Measurements from ENCODE around the gene LMNB1. TPM values are rescaled to one million over a fixed set of nuclear protein-coding genes. Genes with fewer than 3 reads are reported as not detected.

The LMNB1 gene
- total RNA-seq, 1 donor from 2014 or later, result 20.9 TPM

DNA sequence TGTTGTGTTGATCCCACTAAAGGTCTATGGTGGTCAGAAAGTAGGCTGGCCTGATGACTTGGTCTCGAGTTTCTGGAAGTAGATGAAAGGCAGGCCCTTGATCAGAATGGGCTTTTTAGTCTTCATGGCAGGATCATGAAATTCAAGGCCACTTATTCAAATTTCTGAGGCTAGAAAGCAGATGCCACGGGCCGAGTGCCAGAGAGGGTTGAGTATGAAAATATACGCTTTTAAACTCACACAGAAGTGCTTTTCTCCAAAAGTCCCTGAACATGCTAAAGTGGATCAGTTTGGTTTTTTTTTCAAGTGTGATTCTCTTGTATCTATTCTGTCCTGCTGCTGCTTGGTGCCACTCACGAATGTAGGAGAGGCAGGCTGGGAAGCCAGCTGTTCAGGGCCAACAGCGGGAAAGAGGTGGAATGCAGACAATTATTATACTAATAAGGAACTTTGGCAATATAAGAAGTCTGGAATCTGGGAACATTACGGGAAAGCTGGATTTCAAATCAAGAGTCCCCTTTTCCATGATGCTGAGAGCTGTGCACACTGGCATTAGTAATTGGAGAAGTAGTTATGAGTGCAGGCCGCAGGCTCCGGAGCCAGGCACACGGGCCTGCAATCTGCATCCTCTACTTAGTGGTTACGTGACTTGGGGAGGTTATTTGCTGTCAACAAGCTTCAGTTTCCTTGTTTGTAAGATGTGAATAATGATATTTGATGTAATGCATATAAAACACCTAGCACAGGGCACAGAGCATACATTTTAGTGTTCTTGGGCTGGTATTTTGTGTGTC is 95.8 kb downstream of the LMNB1 start:
- Histone ChIP-seq H3K9me3 (no peaks in the 10 kb centered on the region), H3K36me3 (no peaks in the 10 kb centered on the region), H3K4me3 (no peak overlapping the region), H3K4me1 (peaks cover 9% of the 10 kb centered on the region), H3K27ac (no peak overlapping the region), H3K27me3 (no peaks in the 10 kb centered on the region)
- DNase-seq (ENCODE audit: extremely low spot score in 2 of 2), result no peak
- TF ChIP-seq POLR2AphosphoS5 (IDR thresholded peaks at IDR 0.05; ENCODE audit: insufficient read depth in 1 of 2, low read depth in 1 of 2) (no peak), POLR2A (IDR thresholded peaks at IDR 0.05) (no peak)
- TF ChIP-seq, protein P1, sequence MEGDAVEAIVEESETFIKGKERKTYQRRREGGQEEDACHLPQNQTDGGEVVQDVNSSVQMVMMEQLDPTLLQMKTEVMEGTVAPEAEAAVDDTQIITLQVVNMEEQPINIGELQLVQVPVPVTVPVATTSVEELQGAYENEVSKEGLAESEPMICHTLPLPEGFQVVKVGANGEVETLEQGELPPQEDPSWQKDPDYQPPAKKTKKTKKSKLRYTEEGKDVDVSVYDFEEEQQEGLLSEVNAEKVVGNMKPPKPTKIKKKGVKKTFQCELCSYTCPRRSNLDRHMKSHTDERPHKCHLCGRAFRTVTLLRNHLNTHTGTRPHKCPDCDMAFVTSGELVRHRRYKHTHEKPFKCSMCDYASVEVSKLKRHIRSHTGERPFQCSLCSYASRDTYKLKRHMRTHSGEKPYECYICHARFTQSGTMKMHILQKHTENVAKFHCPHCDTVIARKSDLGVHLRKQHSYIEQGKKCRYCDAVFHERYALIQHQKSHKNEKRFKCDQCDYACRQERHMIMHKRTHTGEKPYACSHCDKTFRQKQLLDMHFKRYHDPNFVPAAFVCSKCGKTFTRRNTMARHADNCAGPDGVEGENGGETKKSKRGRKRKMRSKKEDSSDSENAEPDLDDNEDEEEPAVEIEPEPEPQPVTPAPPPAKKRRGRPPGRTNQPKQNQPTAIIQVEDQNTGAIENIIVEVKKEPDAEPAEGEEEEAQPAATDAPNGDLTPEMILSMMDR (IDR thresholded peaks at IDR 0.05), result no peak
- intact Hi-C loops (cut with DNase I), result no loop called here

- intact Hi-C loops (cut with DNase I), result no loop called here
- TF ChIP-seq POLR2AphosphoS5 (IDR thresholded peaks at IDR 0.05; ENCODE audit: insufficient read depth in 1 of 2, low read depth in 1 of 2), result no peak
- no peaks in the 10 kb centered on the region for H3K27me3 ChIP-seq
- H3K36me3 ChIP-seq, result no peaks in the 10 kb centered on the region
- no peaks in the 10 kb centered on the region for H3K4me1 ChIP-seq
- H3K9me3 ChIP-seq, result no peaks in the 10 kb centered on the region
- no peak for DNase-seq (ENCODE audit: extremely low spot score in 2 of 2)
- H3K27ac ChIP-seq, result no peak overlapping the region
- H3K4me3 ChIP-seq, result no peak overlapping the region
Observed at GRCh38 chr5:126875303-126875785, 98.4 kb downstream of the LMNB1 start.

- TF ChIP-seq POLR2A (IDR thresholded peaks at IDR 0.05) (no peak), POLR2AphosphoS5 (IDR thresholded peaks at IDR 0.05; ENCODE audit: insufficient read depth in 1 of 2, low read depth in 1 of 2) (no peak)
- TF ChIP-seq, protein P1 (IDR thresholded peaks at IDR 0.05), result no peak
- no peaks in the 10 kb centered on the region for H3K9me3 ChIP-seq
- intact Hi-C loops (cut with DNase I), result no loop called here
Observed at GRCh38 chr5:126877602-126878001, 100.7 kb downstream of the LMNB1 start.

GRCh38 chr5:126878085-126878484 is 101.1 kb downstream of the LMNB1 start:
- TF ChIP-seq, protein P1 (IDR thresholded peaks at IDR 0.05), result no peak
- no peak for TF ChIP-seq POLR2AphosphoS5 (IDR thresholded peaks at IDR 0.05; ENCODE audit: insufficient read depth in 1 of 2, low read depth in 1 of 2)
- TF ChIP-seq POLR2A (IDR thresholded peaks at IDR 0.05), result no peak
- Histone ChIP-seq H3K4me3 (no peak overlapping the region), H3K36me3 (no peaks in the 10 kb centered on the region), H3K27ac (no peak overlapping the region), H3K9me3 (no peaks in the 10 kb centered on the region), H3K4me1 (no peaks in the 10 kb centered on the region), H3K27me3 (no peaks in the 10 kb centered on the region)
- intact Hi-C loops (cut with DNase I), result no loop called here
- no peak for DNase-seq (ENCODE audit: extremely low spot score in 2 of 2)

More at GRCh38 chr5:126877602-126878001, 100.7 kb downstream of the LMNB1 start:
- Histone ChIP-seq H3K27me3 (no peaks in the 10 kb centered on the region), H3K4me1 (no peaks in the 10 kb centered on the region), H3K27ac (no peak overlapping the region), H3K4me3 (no peak overlapping the region), H3K36me3 (no peaks in the 10 kb centered on the region)
- no peak for DNase-seq (ENCODE audit: extremely low spot score in 2 of 2)

DNA sequence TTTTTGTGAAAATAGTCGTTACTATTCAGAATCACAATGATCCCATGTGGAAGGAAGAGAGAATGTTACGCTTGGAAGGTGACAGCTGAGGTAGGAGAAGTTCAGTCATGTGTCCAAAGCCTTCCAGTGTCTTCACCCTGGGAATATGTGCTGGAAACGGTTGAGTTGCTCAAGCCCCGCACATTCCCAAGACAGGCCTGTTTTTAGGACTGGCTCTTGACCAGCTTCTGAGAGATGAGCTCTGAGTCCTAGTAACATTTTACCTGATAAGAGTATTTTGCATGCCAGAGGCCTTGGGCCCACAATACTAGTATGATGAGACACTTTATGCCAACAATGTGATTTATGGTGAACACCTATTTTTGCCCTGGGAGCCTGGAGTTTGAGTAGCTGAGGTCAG is 101.7 kb downstream of the LMNB1 start:
- intact Hi-C loops (cut with DNase I), result no loop called here
- Histone ChIP-seq H3K9me3 (no peaks in the 10 kb centered on the region), H3K4me3 (no peak overlapping the region), H3K4me1 (no peaks in the 10 kb centered on the region), H3K36me3 (no peaks in the 10 kb centered on the region), H3K27ac (no peak overlapping the region), H3K27me3 (no peaks in the 10 kb centered on the region)
- TF ChIP-seq POLR2AphosphoS5 (IDR thresholded peaks at IDR 0.05; ENCODE audit: insufficient read depth in 1 of 2, low read depth in 1 of 2) (no peak), POLR2A (IDR thresholded peaks at IDR 0.05) (no peak)
- TF ChIP-seq, protein P1 (IDR thresholded peaks at IDR 0.05), result no peak
- DNase-seq (ENCODE audit: extremely low spot score in 2 of 2), result no peak
